IPS DF 19.7 (cell line): ENCODE measurements around the gene RASSF6.
"Not testable (repeated sequence)": the region's sequence is repeated elsewhere in the genome, so short reads cannot be mapped to it uniquely, and the experiment has no call there.

Experiments
- DNase-seq: peaks from one replicate; pipeline ENCODE4 v3.0.0-alpha.2; 2013; ENCODE audit warnings: low read depth, low spot score

Gene RASSF6

GRCh38 chr4:73577371-73577770 lies 42.9 kb downstream of the RASSF6 start:
- DNase-seq, result no peak

DNA sequence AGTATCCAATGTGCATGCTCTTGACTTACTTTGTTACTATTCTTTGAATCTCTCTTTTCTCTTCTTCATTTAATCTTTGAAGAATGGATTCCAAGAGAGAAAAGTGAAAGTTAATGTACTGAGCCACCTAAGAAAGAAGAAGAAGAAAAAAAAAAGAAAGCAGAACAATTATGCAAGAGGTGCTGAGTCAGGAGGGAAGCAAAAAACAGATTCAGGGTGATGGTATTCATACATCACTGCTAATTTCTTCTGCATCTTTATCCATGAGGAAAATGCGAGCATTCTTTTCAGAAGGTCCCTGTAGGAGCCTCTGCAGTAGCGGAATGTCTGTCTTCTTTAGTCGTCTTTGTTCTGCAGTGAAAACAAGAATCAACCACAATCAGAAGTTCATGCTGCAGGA lies 43.9 kb downstream of the RASSF6 start:
- DNase-seq, result no peak

- no peak for DNase-seq
Observed at GRCh38 chr4:73575660-73576059, 44.6 kb downstream of the RASSF6 start.

DNA sequence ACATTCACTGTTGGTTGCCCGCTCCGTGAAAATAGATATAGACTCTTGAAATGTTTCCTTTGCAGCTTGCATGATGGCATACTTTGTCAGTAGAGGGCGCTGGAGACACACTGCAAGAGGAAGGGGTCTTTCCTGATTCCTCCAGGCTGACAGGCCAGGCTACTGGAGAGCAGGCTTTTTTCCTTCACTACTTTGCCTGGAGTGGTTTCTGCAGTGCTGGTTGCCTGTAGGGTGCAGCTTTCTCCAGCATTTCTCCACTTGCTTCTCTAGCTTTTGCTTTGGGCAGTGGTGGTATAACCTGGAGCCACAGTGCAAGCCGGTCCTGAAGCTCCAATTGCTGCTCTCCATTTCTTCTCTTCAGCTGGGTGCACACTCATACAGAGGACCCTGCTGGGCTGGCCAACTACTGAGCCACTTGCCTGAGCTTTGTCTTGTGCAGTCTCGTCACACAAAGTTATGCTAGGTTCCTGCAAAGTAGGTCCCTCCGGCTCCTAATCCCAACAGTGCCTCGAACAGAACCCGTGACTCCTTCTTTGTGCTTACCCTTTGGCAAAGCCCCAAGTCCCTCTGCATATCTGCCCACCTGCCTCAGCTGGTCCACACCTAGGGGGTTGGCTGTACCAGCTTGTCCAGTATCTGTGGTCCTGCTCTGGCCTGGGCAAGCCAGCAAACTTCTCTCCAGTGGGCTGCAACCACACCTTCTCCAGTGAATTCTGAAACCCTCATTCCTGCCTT lies 46.3 kb downstream of the RASSF6 start:
- peak; percentile 80 for DNase-seq

- not testable (repeated sequence) for DNase-seq
Observed at GRCh38 chr4:73550865-73551264, 69.4 kb downstream of the RASSF6 start.

DNA sequence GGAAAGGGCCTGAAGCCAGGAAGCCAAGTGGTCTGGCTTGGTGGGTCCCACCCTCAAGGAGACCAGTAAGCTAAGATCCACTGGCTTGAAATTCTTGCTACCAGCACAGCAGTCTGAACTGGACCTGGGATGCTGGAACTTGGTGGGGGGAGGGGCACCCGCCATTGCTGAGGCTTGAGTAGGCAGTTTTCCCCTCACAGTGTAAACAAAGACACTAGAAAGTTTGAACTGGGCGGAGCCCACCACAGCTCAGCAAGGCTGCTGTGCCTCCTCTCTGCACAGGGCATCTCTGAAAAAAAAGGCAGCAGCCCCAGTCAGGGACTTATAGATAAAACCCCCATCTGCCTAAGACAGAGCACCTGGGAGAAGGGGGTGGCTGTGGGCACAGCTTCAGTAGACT lies 75.6 kb downstream of the RASSF6 start:
- no peak for DNase-seq

- DNase-seq, result no peak
Observed at GRCh38 chr4:73541251-73541650, 79.0 kb downstream of the RASSF6 start.

DNA sequence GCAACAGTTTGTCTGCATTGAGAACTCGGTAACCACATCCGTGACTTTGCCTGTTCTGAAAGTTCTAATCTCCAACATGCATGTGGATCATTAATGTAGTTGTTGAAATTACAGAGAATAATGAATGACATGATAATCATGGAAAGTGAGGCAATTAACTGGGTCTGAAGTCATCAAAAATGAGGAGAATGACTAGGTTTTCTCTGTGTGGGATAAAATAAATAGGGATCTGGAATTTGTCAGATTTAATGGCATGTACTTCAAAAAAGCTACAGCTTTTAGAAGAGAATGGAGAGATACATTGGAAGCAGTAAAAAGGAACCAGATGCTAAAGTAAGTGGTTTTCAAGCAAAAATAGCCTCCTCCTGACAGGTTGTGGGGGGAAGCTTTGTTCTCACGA lies 79.4 kb downstream of the RASSF6 start:
- DNase-seq, result no peak

DNA sequence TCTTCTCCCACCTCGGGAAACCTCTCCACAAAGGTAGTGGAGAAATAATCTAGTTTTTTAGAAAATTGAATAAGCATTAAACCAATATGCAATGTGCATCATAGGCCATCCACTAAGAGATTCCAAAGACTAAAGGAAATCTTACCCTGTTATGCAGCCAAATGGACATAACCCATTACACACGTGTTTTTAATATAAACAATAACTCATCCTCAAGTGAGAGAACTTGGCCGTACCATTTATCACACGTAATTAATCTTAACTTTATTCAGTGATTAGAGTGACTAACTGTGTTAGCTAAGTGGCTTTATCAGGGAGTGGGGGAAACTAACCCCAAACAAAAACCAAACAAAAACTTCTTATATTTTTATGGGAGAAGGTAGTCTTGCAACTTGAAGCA lies 80.8 kb downstream of the RASSF6 start:
- no peak for DNase-seq

DNA sequence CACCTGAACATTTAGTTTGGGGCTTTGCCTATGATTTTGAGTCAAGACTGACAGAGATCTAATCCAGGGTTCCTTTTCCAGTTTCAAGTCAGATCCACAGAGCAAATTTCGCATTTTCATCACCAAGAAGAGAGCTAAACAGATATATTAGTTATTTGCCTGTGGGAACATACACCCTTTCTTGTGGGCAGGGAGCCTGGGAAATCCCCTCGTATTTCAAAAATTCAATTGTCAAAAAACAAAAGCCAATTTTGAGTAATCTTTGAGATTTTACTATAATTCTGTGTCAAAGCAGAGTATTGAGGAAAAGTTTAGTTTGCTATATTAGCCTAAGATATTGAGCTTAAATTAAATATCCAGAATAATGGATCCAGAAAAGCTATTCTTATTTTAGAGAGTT lies 82.1 kb downstream of the RASSF6 start:
- DNase-seq, result no peak

GRCh38 chr4:73533515-73534422 lies 86.5 kb downstream of the RASSF6 start:
- no peak for DNase-seq

DNA sequence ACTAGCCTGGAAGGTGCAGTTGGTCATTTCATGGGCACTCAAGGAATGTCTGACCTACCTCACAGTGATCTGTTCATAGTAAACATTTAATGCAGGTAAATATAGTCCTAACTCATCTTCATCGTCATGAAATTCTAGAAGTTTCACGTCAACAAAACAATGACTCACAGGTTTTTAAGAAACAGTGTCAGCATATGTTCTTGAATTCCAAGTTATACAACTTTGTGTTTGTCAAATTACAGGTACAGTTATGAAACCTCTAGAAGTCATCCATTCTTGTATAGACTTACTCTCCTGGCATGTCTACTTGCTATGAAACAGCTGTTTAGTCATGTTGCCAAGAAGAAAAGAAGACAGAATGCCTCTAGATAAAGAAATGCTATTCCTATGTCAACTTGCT lies 92.1 kb downstream of the RASSF6 start:
- no peak for DNase-seq

DNA sequence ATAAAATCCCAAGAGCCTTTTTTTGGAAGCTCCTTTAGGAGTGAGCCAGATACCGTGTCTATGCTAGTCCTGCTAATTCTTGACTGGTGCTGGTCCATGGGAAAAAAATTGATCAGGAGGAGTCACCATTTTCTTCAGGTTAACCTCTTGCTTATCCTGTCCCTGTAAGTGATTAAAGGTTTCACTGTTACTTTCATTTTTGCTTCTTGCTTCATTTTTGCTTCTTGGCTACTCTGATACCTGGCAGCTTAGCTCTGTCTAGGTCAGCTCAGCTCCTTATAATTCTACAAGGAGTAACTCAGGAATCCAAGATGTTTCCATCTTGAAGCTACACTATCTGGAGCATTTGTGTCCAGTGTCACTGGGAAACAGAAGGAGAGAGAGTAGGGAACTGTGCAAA lies 93.0 kb downstream of the RASSF6 start:
- DNase-seq, result no peak

GRCh38 chr4:73525611-73526010 lies 94.6 kb downstream of the RASSF6 start:
- DNase-seq, result no peak

DNA sequence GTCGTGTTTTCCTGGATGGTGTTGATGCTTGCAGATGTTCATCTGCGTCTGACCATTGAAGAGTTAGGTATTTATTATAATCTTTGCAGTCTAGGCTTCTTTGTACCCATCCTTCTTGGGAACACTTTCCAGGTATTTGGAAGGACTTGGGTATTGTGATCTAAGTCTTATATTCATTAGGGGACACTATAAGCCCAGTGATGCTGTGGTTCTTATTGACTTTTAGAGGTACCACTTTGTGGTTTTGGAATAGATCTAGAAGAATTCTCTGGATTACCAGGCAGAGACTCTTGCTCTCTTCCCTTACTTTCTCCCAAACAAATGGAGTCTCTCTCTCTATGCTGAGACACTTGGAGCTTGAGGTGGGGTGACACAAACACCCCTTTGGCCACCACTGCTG lies 97.1 kb downstream of the RASSF6 start:
- DNase-seq, result no peak
